Measurements from ENCODE around the gene CGNL1. TPM values are rescaled to one million over a fixed set of nuclear protein-coding genes. Genes with fewer than 3 reads are reported as not detected.

Gene CGNL1
- total and polyA plus RNA-seq, 5 experiments from 2014 or later = not detected

- no peak for DNase-seq
- H3K27ac Mint-ChIP-seq = no peak overlapping the region
- H3K36me3 Mint-ChIP-seq = no peaks in the 10 kb centered on the region
- POLR2A ChIA-PET = no interaction called here
- no peak overlapping the region for H3K4me3 Mint-ChIP-seq
- no peaks in the 10 kb centered on the region for H3K4me1 Mint-ChIP-seq
- no peak for ATAC-seq
- peaks cover 0 to 6% (median 5%) of the 10 kb centered on the region in 5 donors for H3K27me3 Mint-ChIP-seq
- no peaks in the 10 kb centered on the region for H3K9me3 Mint-ChIP-seq
Observed at GRCh38 chr15:57461541-57461940, 85.2 kb downstream of the CGNL1 start.

GRCh38 chr15:57462381-57462780, 86.1 kb downstream of the CGNL1 start:
- Mint-ChIP-seq H3K36me3 (peaks cover 0 to 5% (median 0%) of the 10 kb centered on the region in 3 donors), H3K27me3 (peaks cover 5 to 14% (median 10%) of the 10 kb centered on the region in 5 donors), H3K4me1 (no peaks in the 10 kb centered on the region), H3K9me3 (no peaks in the 10 kb centered on the region), H3K27ac (no peak overlapping the region), H3K4me3 (no peak overlapping the region)
- POLR2A ChIA-PET = no interaction called here
- ATAC-seq (no peak), DNase-seq (no peak)

GRCh38 chr15:57463360-57463759, 87.1 kb downstream of the CGNL1 start:
- H3K36me3 Mint-ChIP-seq = peaks cover 0 to 5% (median 0%) of the 10 kb centered on the region in 3 donors
- ATAC-seq = no peak
- no peaks in the 10 kb centered on the region for H3K4me1 Mint-ChIP-seq
- no peak for DNase-seq
- H3K27ac Mint-ChIP-seq = no peak overlapping the region
- H3K27me3 Mint-ChIP-seq = peaks cover 5 to 19% (median 12%) of the 10 kb centered on the region in 5 donors
- POLR2A ChIA-PET = no interaction called here
- no peak overlapping the region for H3K4me3 Mint-ChIP-seq
- H3K9me3 Mint-ChIP-seq = no peaks in the 10 kb centered on the region

- POLR2A ChIA-PET = no interaction called here
- Mint-ChIP-seq H3K4me3 (no peak overlapping the region), H3K4me1 (no peaks in the 10 kb centered on the region), H3K27me3 (peaks cover 12 to 31% (median 20%) of the 10 kb centered on the region in 5 donors), H3K9me3 (no peaks in the 10 kb centered on the region), H3K36me3 (peaks cover 0 to 5% (median 0%) of the 10 kb centered on the region in 3 donors), H3K27ac (no peak overlapping the region)
- ATAC-seq (no peak), DNase-seq (no peak)
Observed at GRCh38 chr15:57464480-57464879, 88.2 kb downstream of the CGNL1 start.

GRCh38 chr15:57468486-57468885, 92.2 kb downstream of the CGNL1 start:
- DNase-seq (no peak), ATAC-seq (no peak)
- Mint-ChIP-seq H3K27me3 (peaks cover 27 to 52% (median 32%) of the 10 kb centered on the region in 5 donors), H3K27ac (no peak overlapping the region), H3K4me3 (no peak overlapping the region), H3K36me3 (peaks cover 0 to 5% (median 0%) of the 10 kb centered on the region in 3 donors), H3K4me1 (no peaks in the 10 kb centered on the region), H3K9me3 (no peaks in the 10 kb centered on the region)
- POLR2A ChIA-PET = no interaction called here

GRCh38 chr15:57470543-57470942, 94.2 kb downstream of the CGNL1 start:
- Mint-ChIP-seq H3K27me3 (peaks cover 33 to 60% (median 38%) of the 10 kb centered on the region in 5 donors), H3K4me1 (no peaks in the 10 kb centered on the region), H3K9me3 (no peaks in the 10 kb centered on the region), H3K36me3 (peaks cover 0 to 5% (median 0%) of the 10 kb centered on the region in 3 donors), H3K4me3 (no peak overlapping the region), H3K27ac (no peak overlapping the region)
- ATAC-seq (no peak), DNase-seq (no peak)
- POLR2A ChIA-PET = no interaction called here

DNA sequence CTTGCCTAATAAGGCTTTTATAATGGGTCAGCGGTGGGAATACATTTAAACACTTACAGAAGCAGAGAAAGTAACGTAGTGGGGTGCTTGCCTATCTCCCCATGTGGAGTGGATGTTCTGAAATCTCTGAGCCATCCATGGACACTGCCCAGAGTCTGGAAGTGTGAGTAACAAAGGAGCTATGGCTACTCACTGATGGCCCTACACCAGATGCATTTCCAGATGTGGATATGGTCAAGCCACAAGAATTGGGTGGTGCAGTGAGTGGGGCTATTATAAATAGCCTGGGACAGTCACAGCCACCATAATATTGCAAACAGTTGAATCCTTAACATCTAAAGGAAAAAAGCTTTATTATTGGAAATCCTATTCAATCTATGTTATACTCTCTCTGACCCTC, 96.6 kb downstream of the CGNL1 start:
- POLR2A ChIA-PET = no interaction called here
- H3K4me1 Mint-ChIP-seq = no peaks in the 10 kb centered on the region
- H3K36me3 Mint-ChIP-seq = no peaks in the 10 kb centered on the region
- H3K9me3 Mint-ChIP-seq = no peaks in the 10 kb centered on the region
- ATAC-seq = no peak
- no peak overlapping the region for H3K4me3 Mint-ChIP-seq
- H3K27me3 Mint-ChIP-seq = peaks cover 29 to 59% (median 31%) of the 10 kb centered on the region in 5 donors
- no peak overlapping the region for H3K27ac Mint-ChIP-seq
- DNase-seq = no peak

GRCh38 chr15:57476533-57476975, 100.2 kb downstream of the CGNL1 start:
- H3K27me3 Mint-ChIP-seq = peaks cover 23 to 50% (median 27%) of the 10 kb centered on the region in 5 donors
- no peaks in the 10 kb centered on the region for H3K36me3 Mint-ChIP-seq

GRCh38 chr15:57477736-57478522, 101.6 kb downstream of the CGNL1 start:
- DNase-seq (no peak), ATAC-seq (no peak)
- Mint-ChIP-seq H3K36me3 (no peaks in the 10 kb centered on the region), H3K4me1 (no peaks in the 10 kb centered on the region), H3K9me3 (no peaks in the 10 kb centered on the region), H3K4me3 (no peak overlapping the region), H3K27ac (no peak overlapping the region), H3K27me3 (peaks cover 16 to 38% (median 26%) of the 10 kb centered on the region in 5 donors)
- POLR2A ChIA-PET = no interaction called here

More at GRCh38 chr15:57476533-57476975, 100.2 kb downstream of the CGNL1 start:
- Mint-ChIP-seq H3K4me1 (no peaks in the 10 kb centered on the region), H3K9me3 (no peaks in the 10 kb centered on the region), H3K27ac (no peak overlapping the region), H3K4me3 (no peak overlapping the region)
- DNase-seq (no peak), ATAC-seq (no peak)
- POLR2A ChIA-PET = no interaction called here

DNA sequence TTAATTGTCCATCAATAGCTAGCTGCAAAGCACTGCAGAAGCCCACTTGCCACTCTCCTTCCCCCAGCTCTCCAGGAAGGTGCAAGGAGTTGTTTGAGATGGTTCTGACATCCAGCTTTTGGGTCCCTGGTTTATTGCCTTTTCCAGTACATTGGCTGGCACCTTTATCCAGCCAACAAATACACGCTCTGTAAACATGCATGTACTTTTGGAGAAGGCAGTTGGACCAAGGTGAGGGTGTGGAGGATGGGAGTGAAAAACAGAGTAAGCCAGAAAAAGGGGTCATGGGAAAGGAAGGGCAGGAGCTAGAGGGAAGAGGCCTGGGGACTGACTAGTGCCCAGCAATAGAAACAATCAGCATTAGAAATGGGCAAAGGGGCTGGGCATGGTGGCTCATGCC, 102.7 kb downstream of the CGNL1 start:
- Mint-ChIP-seq H3K36me3 (no peaks in the 10 kb centered on the region), H3K9me3 (no peaks in the 10 kb centered on the region), H3K27me3 (peaks cover 16 to 38% (median 21%) of the 10 kb centered on the region in 5 donors), H3K27ac (no peak overlapping the region), H3K4me3 (no peak overlapping the region), H3K4me1 (no peaks in the 10 kb centered on the region)
- DNase-seq (no peak), ATAC-seq (no peak)
- POLR2A ChIA-PET = no interaction called here

- ATAC-seq (no peak), DNase-seq (no peak)
- H3K9me3 Mint-ChIP-seq = no peaks in the 10 kb centered on the region
- no peak overlapping the region for H3K27ac Mint-ChIP-seq
- no peaks in the 10 kb centered on the region for H3K36me3 Mint-ChIP-seq
- no peaks in the 10 kb centered on the region for H3K4me1 Mint-ChIP-seq
- H3K4me3 Mint-ChIP-seq = no peak overlapping the region
- H3K27me3 Mint-ChIP-seq = peaks cover 4 to 38% (median 13%) of the 10 kb centered on the region in 5 donors
- POLR2A ChIA-PET = no interaction called here
Observed at GRCh38 chr15:57481038-57481705, 104.9 kb downstream of the CGNL1 start.

DNA sequence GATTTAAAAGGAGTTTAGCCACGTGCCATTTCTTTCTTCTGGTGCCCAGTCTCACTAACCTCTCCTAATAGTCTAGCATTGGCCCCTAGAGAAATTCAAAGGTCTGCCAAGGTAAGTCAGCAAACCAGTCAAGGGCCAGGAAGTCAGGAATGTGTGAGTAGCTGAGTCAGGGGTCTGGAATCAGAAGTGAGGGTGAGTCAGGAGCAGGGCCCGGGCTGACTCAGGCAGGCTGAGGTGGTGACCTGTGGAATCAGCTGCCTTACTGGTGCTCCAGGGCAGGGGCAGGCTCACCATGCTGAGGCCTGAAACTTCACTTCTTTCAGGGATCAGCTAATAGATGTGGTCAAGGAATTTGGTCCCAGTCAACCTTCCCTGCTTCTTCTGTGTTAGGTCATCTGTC, 109.6 kb downstream of the CGNL1 start:
- Mint-ChIP-seq H3K9me3 (no peaks in the 10 kb centered on the region), H3K4me3 (no peak overlapping the region), H3K27ac (peak overlapping the region in 1 of 10 donors; percentile 59), H3K27me3 (peaks cover 11 to 38% (median 18%) of the 10 kb centered on the region in 5 donors), H3K4me1 (no peaks in the 10 kb centered on the region), H3K36me3 (no peaks in the 10 kb centered on the region)
- no peak for DNase-seq
- ATAC-seq = no peak
- POLR2A ChIA-PET = no interaction called here

DNA sequence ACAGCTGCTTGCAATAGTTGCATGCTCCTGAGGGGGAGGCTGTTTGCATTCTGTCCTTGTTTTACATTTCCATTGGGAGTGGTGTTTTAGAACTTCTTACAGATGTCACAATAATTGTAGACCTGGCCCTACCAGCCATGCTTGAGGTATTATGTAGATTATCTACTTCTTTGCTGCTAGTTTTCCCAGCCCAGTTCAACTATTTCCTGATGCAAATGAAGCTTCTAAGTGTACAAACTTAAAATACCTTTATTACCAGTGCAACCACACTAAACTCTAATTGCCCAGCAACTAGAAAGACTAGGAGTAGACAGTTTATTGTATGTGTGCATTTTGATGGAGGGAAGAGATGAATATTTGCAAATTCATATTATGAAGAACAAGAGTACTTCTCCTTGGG, 110.5 kb downstream of the CGNL1 start:
- Mint-ChIP-seq H3K4me1 (no peaks in the 10 kb centered on the region), H3K36me3 (no peaks in the 10 kb centered on the region), H3K27ac (no peak overlapping the region), H3K9me3 (no peaks in the 10 kb centered on the region), H3K4me3 (no peak overlapping the region), H3K27me3 (peaks cover 11 to 48% (median 17%) of the 10 kb centered on the region in 5 donors)
- POLR2A ChIA-PET = no interaction called here
- no peak for ATAC-seq
- DNase-seq = no peak

Measured in naive thymus-derived CD8-positive, alpha-beta T cell (primary cell).